NT2/D1 (cell line): ENCODE measurements around the gene RAB31.

Source experiments
- SUZ12 ChIP-seq: IDR thresholded peaks from 2 replicates; pipeline ENCODE4 v1.6.1; 2011; ENCODE audit not compliant: insufficient read length, insufficient read depth; ENCODE audit errors: extremely low read depth
- YY1 ChIP-seq: IDR thresholded peaks from 2 replicates; pipeline ENCODE4 v1.6.1; 2011; ENCODE audit not compliant: insufficient read length, insufficient read depth
- ZNF274 ChIP-seq: IDR thresholded peaks from 2 replicates; pipeline ENCODE4 v1.6.1; 2011; ENCODE audit warnings: mild to moderate bottlenecking, low read depth, low read length

DNA sequence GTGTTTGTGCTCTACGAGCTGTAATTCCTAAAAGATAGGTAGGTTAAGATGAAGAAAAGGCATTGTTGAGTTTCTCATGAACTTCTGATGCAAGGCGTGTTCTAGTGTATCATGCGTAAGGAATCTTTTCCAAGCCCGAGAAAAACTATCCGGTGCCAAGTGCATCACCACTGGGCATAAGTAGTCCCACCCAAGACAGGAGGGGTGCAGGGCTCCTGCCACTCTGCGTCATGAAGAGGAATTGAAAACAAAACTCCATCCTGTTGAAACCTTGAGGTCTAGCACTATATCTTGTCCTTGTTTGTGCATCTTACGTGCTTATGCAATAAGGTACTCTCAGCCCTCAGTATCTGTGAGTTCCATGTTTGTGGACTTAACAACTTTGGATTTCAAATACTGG, 45.7 kb downstream of the RAB31 start:
- TF ChIP-seq ZNF274: no peak
- no peak for TF ChIP-seq YY1
- TF ChIP-seq SUZ12: no peak
